CD4-positive, alpha-beta T cell (primary cell): Measurements from ENCODE around the gene RBM27. TPM values are rescaled to one million over a fixed set of nuclear protein-coding genes. Genes with fewer than 3 reads are reported as not detected.
"Not testable (repeated sequence)": the region's sequence is repeated elsewhere in the genome, so short reads cannot be mapped to it uniquely, and the experiment has no call there.

Experiments
- ATAC-seq: fragments of 200-7000 bp; cut with Tn5 transposase; one replicate; pipeline ENCODE4 v1.10.0; 2022; ENCODE audit warnings: mild to moderate bottlenecking; ENCODE audit not compliant: poor library complexity
- CTCF ChIA-PET: fragments of 350-600 bp; sonication (Branson Sonifier 250); formaldehyde crosslinking; loops from one replicate; lab custom pipeline; 2021; ENCODE audit warnings: antibody characterized with exemption, inconsistent platforms; lab: Charles Lee
- POLR2A ChIA-PET: fragments of 350-600 bp; sonication (Branson Sonifier 250); formaldehyde crosslinking; loops from one replicate; lab custom pipeline; 2021; ENCODE audit warnings: antibody characterized with exemption, inconsistent platforms; lab: Charles Lee
- DNase-seq, 14 experiments: peaks; one replicate each; pipeline ENCODE4 v3.0.0-alpha.2; 2013 to 2020; ENCODE audit warnings: mixed read lengths in 2 of 14
- H3K27ac ChIP-seq, 2 donors: one replicate each; pipeline versions ENCODE4 v1.5.1 to v1.7.0; 2013; ENCODE audit warnings: low read length in 2 of 2, low read depth in 1 of 2, mild to moderate bottlenecking in 1 of 2
- H3K27me3 ChIP-seq, 2 experiments: 1 replicate in 1 of 2; 2 replicates in 1 of 2; pipeline versions ENCODE4 v1.6.1 to v1.7.0; 2013; ENCODE audit warnings: low read length in 2 of 2, control low read depth in 1 of 2, mild to moderate bottlenecking in 1 of 2, moderate library complexity in 1 of 2; ENCODE audit not compliant: insufficient read depth in 2 of 2, control insufficient read depth in 1 of 2
- H3K36me3 ChIP-seq: one replicate; pipeline ENCODE4 v1.6.1; 2013; ENCODE audit warnings: low read length, control low read depth; ENCODE audit not compliant: insufficient read depth
- H3K4me1 ChIP-seq: one replicate; pipeline ENCODE4 v1.6.1; 2013; ENCODE audit warnings: low read length, control low read depth; ENCODE audit not compliant: insufficient read depth
- H3K4me3 ChIP-seq: one replicate; pipeline ENCODE4 v1.5.1; 2013; ENCODE audit warnings: mild to moderate bottlenecking, low read length, moderate library complexity
- H3K9me3 ChIP-seq, 2 experiments: 1 replicate in 1 of 2; 2 replicates in 1 of 2; pipeline versions ENCODE4 v1.6.1 to v1.7.0; 2013; ENCODE audit warnings: low read length in 2 of 2, mild to moderate bottlenecking in 2 of 2, control low read depth in 1 of 2, moderate library complexity in 1 of 2; ENCODE audit not compliant: control insufficient read depth in 1 of 2, insufficient read depth in 1 of 2
- H3K27ac Mint-ChIP-seq: one replicate; pipeline ENCODE4 v1.8.0; 2020; ENCODE audit warnings: mixed read lengths
- H3K27me3 Mint-ChIP-seq: one replicate; pipeline ENCODE4 v1.8.0; 2021; ENCODE audit warnings: mixed read lengths
- H3K36me3 Mint-ChIP-seq: one replicate; pipeline ENCODE4 v1.8.0; 2021; ENCODE audit warnings: low read depth, mixed read lengths
- H3K4me1 Mint-ChIP-seq: one replicate; pipeline ENCODE4 v1.8.0; 2021; ENCODE audit warnings: low read depth, mixed read lengths
- H3K4me3 Mint-ChIP-seq: one replicate; pipeline ENCODE4 v1.8.0; 2020; ENCODE audit warnings: mild to moderate bottlenecking, mixed read lengths
- H3K9me3 Mint-ChIP-seq: one replicate; pipeline ENCODE4 v1.8.0; 2020; ENCODE audit warnings: mixed read lengths
- CTCF ChIP-seq: fragments of 200-600 bp; IDR thresholded peaks from one replicate; pipeline ENCODE4 v1.8.0; 2022; ENCODE audit warnings: antibody characterized with exemption, mild to moderate bottlenecking
- intact Hi-C, 2 experiments: fragments of 100-400 bp; cut with DNase I in 1 of 2; cut with micrococcal nuclease in 1 of 2; formaldehyde crosslinking; loops; one replicate each; pipeline versions ENCODE4 v1.15.1 to v1.9.0; 2023 to 2025; cut with DNase I, micrococcal nuclease
- total RNA-seq, 174 experiments: library from RNA in 2 of 174; stranded (reverse) in 2 of 174; gene quantifications; one replicate each; pipeline ENCODE4 v1.2.3 and lab custom pipeline; 2021 to 2026

RBM27 gene
- total RNA-seq, 2 experiments from 2014 or later: 29.7 to 33.2 TPM

- Mint-ChIP-seq H3K36me3 (no peaks in the 10 kb centered on the region), H3K4me3 (peak overlapping the region; percentile 25), H3K27ac (no peak overlapping the region), H3K27me3 (peaks cover 3% of the 10 kb centered on the region), H3K4me1 (peaks cover 7% of the 10 kb centered on the region), H3K9me3 (no peaks in the 10 kb centered on the region)
- Histone ChIP-seq H3K4me3 (no peak overlapping the region), H3K9me3 (no peaks in the 10 kb centered on the region), H3K4me1 (no peaks in the 10 kb centered on the region), H3K27ac (no peak overlapping the region), H3K36me3 (no peaks in the 10 kb centered on the region), H3K27me3 (no peaks in the 10 kb centered on the region)
- TF ChIP-seq CTCF: no peak
- POLR2A ChIA-PET: no interaction called here
- DNase-seq (no peak), ATAC-seq (no peak)
- CTCF ChIA-PET: no interaction called here
- intact Hi-C loops: no loop called here
These were observed 4.1 kb upstream of the RBM27 start for GRCh38 chr5:146199176-146199815.

- peaks cover 15% of the 10 kb centered on the region for H3K4me1 ChIP-seq
- H3K36me3 ChIP-seq, H3K36me3 Mint-ChIP-seq, DNase-seq, H3K9me3 Mint-ChIP-seq, H3K9me3 ChIP-seq, H3K27me3 ChIP-seq, ATAC-seq, H3K4me3 Mint-ChIP-seq, H3K27me3 Mint-ChIP-seq, H3K27ac Mint-ChIP-seq, H3K4me3 ChIP-seq, CTCF ChIA-PET, H3K27ac ChIP-seq: not testable (repeated sequence)
- POLR2A ChIA-PET: interaction anchor here (2.0 kb wide), 1 partner anchor 19 kb away, joined by 25 read pairs; the partner anchor contains the start of gene LARS1
- H3K4me1 Mint-ChIP-seq: peaks cover 12% of the 10 kb centered on the region
- intact Hi-C loops: loop anchor here (5.0 kb wide), 1 partner anchor 246 kb away; the partner anchor contains the start of gene TCERG1 (in 2 of the 2)
These were observed 1.6 kb upstream of the RBM27 start for GRCh38 chr5:146201795-146202194.

- DNase-seq: no peak
- CTCF ChIA-PET: no interaction called here
- peak; percentile 13 for ATAC-seq
- Histone ChIP-seq H3K27ac (peak overlapping the region in 1 of 2 donors; percentile 69), H3K27me3 (no peaks in the 10 kb centered on the region), H3K4me1 (peaks cover 23% of the 10 kb centered on the region), H3K9me3 (no peaks in the 10 kb centered on the region), H3K36me3 (no peaks in the 10 kb centered on the region), H3K4me3 (peak overlapping the region; percentile 94)
- Mint-ChIP-seq H3K9me3 (no peaks in the 10 kb centered on the region), H3K27me3 (no peaks in the 10 kb centered on the region), H3K4me3 (no peak overlapping the region), H3K4me1 (peaks cover 29% of the 10 kb centered on the region), H3K27ac (no peak overlapping the region), H3K36me3 (peaks cover 5% of the 10 kb centered on the region)
- POLR2A ChIA-PET: interaction anchor here (0.6 to 2.0 kb wide), 4 partner anchors 18 to 82 kb away, joined by 3 to 25 read pairs (median 6); partner anchors contain the start of gene LARS1
- intact Hi-C loops: loop anchor here (1.0 to 5.0 kb wide), 3 partner anchors 19 to 243 kb away; partner anchors contain the start of genes LARS1 (in 2 of the 2) and TCERG1 (in 2 of the 2)
- TF ChIP-seq CTCF: no peak
These were observed 427 bp downstream of the RBM27 start for GRCh38 chr5:146203872-146204192.
